Stimulated activated CD4-positive, alpha-beta T cell treated with anti-CD3 and anti-CD28 coated beads, Interleukin-15, amount 100 ng/mL, for 24 hours (primary cell): ENCODE results near the gene RBPJ.
"Not testable (repeated sequence)": the region's sequence is repeated elsewhere in the genome, so short reads cannot be mapped to it uniquely, and the experiment has no call there.

Source experiments
- DNase-seq: peaks from one replicate; pipeline ENCODE4 v3.0.0-alpha.2; 2020

The RBPJ gene

DNA sequence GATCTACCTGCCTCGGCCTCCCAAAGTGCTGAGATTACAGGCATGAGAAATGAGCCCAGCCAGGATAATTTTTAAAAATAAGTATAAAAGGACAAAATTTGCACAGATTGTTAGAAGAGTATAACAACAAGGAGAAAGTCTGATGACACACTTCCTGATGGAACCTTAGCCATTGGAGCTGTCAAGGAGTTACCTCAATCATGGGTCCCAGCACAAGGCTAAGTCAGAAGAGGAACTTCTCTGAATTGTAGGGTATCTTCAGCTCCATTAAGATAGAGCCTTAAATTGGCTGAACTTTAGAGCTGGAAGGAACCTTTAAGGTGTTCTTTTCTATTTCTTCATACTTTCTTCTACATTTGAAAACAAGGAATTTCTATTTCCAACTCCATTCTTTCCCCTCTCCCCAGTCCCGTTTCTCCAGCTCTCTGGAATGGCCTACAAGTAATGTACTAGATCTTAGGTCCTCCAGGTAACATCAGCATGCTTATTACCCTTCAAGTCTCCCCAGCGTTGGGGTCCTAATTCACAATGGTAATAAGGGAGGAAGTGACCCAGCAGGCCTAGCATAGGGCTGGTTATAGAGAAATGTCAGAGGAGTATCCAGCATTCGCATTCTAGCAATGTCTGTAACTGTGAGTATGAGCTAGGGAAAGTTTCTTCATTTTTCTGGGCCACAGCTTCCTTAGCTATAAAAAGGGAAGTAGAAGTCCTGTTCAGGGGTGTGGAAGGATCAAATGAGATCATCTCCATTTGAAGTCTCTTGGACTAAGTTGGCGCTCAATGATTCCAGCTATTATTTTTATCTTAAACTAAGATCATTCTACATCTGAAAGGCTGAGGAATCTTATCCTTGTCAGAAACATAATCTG lies 18.5 kb upstream of the RBPJ start:
- no peak for DNase-seq

DNA sequence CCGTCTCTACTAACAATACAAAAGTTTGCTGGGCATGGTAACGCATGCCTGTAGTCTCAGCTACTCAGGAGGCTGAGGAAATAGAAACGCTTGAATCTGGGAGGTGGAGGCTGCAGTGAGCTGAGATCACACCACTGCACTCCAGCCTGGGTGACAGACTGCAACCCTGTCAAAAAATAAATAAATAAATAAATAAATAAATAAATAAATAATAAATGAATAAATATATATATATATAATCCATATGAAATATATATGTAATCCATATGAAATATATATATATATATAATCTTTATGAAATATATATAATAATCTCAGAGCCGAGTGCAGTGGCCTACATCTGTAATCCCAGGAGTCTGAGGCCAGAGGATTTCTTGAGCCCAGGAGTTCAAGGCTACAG lies 17.8 kb upstream of the RBPJ start:
- DNase-seq = no peak

DNA sequence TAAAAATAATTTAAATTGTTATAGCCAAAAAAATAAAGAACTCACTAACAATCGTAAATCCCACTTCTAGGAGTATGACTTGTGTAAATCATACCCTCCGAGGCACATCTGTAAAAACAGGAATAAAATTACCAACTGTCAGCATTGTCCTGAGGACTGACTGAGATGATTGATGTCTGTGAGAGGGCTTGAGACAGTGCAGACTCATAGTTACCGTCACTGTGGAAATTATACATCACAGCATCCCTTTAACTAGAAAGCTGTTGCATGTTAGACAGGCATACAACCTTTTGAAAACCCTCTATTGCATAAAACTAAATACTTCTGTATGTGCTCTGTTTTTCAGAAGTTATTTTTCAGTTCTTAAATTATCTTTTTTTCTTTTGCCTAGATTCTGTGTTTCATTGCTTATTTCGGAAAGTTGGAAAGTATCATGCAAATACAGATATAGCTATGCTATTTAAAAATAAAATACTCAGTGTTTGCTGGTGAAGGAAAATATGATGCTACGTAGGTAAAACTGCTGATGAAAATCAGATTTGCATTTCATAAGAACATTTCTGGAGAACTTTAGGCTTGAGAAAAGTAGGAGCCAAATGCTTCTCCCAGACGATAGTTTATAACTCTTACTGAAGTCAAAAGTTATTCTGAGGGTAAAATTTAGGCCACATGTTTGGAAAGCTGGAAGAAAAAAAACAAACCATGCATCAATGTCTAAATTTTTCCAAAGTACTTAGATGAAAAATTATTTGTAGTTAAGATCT lies 13.6 kb upstream of the RBPJ start:
- DNase-seq = no peak

DNA sequence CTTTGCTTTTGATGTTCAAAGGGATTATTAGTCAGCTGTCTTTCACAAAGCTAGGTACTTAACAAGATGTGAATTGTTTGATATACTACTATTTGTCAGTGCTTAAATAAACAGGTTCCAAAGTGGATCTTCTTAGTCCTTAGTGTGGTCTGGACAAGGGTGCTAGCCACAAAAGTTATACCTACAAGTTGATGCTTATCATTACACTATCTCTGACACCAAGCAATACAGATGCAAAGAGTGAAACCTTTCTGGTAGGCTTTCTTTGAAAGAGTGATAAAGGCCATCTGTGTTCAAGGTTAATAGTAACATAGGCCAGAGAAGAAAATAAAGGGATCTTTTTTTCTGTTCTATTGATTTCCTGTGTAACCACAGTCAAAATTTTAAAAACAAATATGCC lies 12.2 kb upstream of the RBPJ start:
- no peak for DNase-seq

DNA sequence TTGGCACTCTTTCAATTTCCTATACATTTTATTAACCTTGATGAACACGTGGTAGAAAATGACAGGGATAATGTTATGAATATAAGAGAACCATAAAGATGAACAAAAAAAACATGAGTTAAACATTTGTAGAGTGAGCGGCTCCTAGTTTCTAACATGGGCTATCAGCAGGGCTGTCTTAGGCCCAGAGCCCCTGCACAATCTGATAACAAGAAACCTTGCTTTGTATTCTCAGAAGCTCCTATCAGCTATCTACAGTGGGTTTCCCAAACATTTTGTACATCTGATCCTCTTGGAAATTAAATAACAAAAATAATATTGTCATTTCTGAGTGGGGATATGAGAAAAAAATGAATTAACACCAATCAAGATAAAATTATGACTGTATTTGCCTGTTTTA lies 10.6 kb upstream of the RBPJ start:
- DNase-seq = no peak

DNA sequence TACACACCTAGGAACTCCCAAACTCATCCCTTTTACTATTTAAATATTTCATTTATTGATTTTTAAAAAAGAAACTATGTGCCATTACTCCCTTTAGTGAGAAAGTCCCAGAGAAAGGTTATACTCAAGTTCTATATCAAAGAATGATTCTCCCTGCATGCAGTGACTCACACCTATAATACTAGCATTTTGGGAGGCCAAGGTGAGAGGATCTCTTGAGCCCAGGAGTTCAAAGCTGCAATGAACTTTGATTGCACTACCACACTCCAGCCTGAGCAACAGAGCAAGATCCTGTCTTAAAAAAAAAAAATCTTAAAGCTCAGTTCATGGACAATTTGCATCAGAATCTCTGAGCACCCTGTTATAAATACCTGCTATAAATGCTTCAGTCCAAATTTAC lies 9.2 kb upstream of the RBPJ start:
- DNase-seq = no peak

DNA sequence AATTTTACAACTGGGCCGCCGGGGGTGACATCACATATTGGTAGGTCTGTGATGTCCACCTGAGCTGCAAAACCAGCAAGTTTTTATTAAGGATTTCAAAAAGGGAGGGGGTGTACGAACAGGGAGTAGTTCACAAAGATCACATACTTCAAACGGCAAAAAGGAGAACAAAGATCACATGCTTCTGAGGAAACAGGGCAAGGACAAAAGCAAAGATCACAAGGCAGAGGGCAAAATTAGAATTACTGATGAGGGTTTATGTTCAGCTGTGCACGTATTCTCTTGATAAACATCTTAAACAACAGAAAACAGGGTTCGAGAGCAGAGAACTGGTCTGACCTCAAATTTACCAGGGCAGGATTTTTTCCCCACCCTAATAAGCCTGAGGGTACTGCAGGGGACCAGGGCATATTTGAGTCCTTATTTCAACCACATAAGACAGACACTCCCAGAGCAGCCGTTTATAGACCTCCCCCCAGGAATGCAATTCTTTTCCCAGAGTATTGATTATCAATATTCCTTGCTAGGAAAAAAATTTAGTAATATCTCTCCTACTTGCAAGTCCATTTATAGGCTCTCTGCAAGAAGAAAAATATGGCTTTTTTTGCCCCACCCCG lies 5.4 kb upstream of the RBPJ start:
- DNase-seq = not testable (repeated sequence)

DNA sequence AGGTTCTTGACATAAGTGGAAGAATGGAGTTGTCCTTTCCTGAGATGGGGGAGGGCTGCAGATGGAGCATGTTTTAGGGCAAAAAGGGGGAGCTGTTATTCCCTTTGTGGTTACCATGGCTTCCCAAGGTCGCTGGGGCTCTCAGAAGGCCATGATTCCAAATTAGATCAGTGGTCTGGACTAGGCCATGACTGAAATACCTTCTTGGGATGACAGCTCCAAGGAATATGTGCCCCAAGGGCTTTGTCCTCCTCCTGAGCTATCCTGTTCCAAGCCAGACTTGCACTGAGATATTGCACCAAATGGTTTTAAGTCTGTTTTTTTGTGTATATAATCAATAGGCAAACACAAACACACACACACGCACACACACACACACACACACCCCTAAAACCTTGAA lies 3.0 kb upstream of the RBPJ start:
- DNase-seq = no peak

DNA sequence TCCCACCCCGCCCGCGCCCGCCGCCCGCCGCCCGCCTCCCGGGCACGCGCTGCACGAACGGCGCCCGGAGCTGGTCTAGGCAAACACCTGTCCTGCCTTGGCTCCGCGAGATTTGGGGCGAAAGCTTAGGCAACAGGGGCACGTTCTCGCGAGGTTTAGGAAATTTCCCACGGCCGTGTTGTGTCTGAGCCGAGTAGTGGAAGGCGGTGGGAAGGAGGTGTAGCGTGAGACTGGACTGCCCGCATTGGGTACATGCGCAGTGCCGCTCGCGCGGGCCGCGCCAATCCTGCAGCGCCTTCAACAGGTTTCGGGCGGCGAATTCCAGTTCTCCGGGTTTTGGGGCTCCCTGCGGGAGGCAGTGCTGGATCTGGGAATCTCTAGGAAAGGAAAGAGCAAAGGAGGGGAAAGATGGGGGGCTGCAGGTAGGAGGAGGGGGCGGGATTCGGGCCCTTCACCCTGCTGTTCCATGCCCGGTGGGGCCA lies 1.3 kb upstream of the RBPJ start:
- DNase-seq = peak; percentile 99

DNA sequence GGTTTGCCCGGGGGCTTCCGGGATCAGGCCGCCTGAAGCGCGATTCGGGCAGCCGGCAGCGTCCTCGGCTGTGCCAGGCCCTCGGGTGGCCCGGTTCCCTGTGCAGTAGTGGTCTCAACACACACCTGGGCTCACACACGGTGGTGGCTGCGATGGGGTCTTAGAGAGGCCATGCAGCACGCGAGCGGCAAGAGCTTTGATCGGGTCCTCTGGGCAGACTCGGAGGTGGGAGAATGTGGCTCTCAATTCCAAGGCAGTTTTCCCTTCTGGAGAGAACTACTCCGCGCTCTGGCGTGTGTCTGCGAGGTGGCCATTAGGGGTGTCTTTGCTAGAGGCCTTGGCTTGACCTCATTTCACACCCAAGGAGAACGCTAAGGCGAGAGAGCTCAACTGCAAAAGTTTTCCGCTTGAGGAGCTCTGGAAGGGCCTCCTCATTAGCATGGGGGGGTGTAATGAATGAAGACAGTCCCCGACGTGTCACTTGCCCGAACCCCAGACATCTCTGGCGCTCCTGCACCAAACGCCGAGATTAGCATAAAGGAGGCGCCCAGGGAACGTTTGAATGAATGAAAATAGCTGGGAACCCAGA lies 771 bp upstream of the RBPJ start:
- DNase-seq = no peak

DNA sequence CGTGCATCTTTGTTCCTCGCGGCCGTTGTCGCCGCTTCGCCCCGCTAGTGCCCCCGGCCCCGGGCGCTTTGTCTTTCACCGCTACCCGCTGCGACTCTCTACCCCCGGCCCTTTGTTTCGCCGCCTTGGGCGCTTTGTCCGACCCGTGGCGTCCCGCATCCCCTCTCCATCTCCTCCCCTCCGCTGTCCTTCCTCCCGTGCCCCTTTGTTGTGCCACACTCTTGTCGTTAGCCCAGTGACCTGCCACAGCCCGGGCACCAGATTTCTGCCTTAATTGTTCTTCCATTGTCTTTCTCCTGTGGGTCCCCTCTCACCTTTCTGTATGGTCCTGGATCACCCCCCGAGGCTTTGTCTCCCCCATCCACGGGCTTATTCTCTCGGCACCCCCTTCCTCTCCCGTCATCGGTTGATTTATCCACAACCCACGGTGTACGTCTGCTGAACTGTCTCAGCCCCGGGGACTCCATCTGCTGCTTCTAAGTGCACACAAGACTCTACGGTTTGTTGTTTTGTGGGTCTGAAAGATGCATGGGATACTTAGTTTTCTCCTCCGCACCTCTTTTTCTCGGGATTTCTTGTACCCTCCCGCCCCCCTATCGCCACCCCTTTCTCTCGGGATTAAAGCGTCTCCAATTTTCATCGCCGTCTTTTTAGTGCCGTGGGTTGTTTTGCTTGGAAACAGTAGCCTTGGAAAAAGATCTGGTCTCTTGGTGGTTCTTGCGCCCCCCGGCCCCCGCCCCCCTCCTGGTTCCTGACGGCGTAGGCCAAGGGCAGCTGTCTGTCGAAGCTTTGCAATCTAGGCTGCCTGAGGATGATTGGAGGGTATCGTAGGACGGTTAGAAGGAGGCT lies 783 bp downstream of the RBPJ start:
- DNase-seq = peak; percentile 47

DNA sequence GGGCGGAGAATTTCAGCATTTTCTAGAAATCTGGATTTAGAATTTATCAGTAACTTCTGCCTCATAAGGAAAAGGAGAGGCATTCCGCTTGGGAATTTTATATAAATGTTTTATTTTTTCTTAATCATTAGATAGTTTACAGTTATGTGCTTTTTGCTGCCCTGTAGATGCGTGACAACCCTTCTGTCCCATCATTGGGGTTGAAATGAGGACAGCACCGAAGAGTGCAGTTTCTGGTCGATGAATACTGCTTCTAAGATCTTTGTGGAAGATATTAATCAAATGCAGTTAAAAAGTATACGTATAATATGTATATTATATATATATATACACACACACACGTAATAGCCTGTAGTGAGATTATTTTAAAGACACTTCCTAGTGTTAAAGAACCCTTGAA lies 1.5 kb downstream of the RBPJ start:
- peak; percentile 21 for DNase-seq

DNA sequence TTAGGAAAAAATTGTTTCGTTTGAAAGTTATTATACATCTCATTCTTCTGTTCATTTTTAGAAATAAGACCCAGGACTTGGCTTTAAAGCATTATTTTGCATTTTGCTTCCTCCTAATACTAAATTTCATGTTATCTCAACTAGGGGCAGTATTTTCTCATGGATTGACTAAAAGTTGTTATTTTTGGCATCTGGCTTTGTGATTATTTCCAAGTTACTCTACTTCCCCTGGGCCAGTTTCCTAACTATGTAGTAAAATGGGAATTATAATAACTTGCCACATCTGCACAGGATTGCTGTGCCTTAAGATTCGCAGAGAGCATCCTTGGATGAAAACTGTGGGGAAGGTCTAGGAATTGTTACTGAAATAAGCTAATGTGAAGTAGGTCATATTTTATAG lies 3.0 kb downstream of the RBPJ start:
- no peak for DNase-seq

DNA sequence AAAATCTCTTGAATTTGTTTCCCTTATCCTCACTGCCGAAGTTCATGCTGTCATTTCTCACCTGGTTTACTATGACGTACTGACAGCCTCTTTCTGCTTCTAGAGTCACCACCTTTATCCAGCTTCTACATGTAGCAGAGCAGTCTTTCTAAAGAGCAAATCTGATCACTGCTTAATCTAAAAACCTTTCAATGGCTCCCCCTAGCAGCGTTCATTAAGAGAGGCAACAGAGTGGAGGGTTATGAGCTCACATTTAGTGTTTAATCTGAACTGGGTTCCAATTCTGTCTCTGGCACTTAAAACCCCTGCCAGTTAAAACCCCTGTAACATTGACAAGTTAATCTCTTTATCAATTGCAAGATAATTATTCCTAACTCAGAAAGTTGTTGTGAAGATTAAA lies 4.4 kb downstream of the RBPJ start:
- DNase-seq = no peak

DNA sequence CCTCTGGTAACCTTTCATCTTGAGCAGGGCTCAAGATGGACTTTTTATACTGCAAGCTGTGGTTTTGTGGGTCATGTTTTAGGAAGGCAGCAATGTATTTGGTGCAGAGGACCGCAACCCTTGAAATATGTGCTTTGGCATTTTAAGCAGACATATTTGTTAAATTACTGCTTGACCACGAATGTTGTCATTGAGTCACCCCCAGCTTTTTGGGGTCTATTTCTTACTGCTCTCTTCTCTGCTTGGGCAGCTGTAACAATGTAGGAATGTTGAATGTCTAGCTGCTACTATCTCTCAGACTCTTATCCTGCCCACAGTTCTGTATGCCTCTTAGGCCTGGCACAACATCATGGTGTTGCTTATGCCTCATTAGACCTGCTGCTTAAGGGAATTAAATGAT lies 6.0 kb downstream of the RBPJ start:
- no peak for DNase-seq

DNA sequence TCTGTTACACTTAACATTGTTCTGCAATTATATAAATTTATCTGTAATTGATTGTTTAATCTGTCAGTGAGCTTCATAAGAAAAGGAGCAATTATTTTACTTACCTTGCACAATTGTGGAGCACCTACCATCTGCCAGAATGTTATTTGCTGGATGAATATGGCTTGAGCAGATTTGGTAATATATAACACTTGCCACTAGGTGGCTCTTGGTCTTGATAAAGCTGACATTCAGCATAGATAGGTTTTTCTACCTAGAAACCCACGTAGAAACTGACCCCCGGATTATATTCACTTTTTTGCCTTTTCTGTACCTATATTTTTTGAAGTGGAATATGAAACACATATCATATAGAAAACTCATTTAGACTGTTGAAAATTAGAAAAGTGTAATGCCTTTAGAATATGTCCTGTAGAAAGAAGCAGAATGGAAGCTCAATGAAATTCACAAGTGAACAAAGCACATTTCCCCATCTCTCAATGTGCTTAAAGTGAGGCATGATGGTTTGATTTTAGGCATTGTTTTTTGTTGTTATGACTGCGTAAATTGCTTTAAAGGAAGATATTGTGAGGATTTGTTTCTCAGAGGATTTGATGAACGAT lies 9.5 kb downstream of the RBPJ start:
- no peak for DNase-seq

DNA sequence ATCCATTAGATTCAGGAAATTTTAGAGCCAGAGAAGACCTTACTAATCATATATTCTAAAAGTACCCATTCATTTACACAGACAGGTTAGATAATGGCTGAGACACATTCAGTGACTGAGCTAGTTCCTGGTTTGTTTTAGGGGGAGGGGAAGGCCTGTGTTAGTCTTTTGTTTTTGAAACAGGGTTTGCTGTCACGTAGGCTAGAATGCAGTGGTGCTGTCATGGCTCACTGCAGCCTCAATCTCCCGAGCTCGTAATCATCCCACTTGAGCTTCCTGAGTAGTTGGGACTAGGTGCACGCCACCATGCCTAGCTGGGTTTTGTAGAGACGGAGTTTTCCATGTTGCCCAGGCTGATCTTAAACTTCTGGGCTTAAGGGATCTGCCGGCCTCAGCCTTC lies 10.1 kb downstream of the RBPJ start:
- DNase-seq = no peak

DNA sequence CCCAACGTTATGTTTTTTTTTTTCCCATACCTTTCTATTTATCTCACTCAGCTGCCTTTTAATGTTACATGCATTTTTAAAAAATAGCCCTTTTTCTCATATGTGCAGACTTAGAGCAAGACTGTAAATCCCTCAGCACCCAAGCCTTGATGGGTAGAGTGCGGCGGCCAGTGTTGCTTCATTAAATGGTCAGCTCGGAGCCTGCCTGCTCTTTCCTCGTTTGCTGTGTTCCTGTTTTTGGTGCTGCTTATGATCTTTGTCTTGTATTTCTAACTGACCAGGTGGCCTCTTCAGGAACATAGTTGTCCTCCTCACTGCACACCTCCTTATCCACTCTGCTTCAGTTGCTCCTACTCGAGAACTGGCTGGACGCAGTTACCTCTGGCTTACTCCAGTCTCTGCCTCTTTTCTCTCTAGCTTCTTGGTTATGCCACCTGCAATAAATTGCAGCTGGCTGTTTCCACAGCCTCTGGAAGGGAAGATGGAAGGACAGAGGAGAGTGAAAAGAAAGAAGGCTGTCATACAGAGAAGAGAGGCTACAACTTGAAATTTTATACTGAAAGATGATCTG lies 10.7 kb downstream of the RBPJ start:
- no peak for DNase-seq

DNA sequence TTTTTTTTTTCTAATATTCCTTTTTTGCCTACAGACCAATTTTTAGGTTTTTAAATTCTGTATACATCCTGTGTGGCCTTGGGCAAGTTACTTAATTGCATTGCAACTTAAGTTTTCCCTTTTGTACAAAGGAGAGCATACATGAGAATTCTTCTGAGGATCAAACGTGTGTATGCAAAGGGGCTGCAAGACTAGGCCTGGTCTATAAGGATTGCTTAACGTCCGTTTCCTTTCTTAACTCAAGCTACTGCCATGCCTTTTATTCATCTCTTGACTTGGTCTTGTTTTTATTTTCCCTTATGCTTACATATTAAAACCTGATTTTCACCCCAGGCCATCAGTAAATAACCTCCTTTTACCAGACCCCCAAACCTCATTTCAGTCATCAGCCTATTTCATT lies 13.6 kb downstream of the RBPJ start:
- DNase-seq = no peak

DNA sequence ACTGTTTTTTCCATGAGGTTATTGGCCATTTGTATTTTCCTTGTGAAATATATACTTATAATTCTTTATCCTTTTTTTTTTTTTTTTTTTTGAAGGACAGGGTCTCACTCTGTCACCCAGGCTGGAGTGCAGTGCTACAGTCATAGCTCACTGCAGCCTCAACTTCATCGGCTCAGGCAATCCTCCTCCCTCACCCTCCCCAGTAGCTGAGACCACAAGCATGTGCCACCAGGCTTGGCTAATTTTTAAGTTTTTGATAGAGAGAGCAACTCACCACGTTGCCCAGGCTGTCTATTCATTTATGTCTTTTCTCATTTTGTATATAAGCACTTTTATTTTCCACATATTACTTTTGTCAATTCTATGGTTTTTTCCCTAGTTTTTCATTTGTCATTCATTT lies 16.8 kb downstream of the RBPJ start:
- no peak for DNase-seq

DNA sequence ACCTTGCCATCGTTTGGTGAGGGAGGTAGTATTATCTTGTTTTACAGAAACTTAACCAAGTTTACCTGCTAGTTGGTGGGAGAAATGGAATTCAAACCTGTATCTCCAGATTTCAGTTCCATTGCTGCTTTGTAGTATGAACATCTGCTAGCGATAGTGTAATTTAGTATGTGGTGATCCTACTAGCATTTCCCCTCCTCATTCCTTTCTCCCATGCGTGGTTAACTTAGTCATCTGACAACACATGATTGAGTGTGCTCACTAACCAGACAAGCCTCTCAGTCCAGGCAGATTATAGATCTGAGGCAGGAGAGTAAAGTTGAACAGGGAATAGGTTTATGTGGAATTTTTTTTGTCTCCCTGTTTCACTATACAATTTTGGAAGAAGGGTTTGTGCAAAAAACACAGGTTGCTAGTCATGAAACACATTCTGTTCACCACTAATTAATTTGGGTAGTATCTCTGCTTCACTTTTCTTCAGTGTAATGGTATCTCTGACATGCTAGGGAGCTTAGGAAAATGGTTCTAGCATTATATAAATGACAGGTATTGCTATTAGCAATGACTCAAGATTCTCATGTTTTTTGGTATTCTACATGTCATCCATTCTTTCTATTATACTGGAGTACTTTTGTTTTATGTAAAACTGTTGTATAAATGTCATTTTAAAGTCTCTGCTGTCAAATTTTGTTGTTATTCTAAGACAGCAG lies 21.7 kb downstream of the RBPJ start:
- no peak for DNase-seq
